ENCODE measurements around the gene PTHLH. TPM values are rescaled to one million over a fixed set of nuclear protein-coding genes. Genes with fewer than 3 reads are reported as not detected.

The PTHLH gene
- total RNA-seq, 1 experiment from 2014 or later: not detected

DNA sequence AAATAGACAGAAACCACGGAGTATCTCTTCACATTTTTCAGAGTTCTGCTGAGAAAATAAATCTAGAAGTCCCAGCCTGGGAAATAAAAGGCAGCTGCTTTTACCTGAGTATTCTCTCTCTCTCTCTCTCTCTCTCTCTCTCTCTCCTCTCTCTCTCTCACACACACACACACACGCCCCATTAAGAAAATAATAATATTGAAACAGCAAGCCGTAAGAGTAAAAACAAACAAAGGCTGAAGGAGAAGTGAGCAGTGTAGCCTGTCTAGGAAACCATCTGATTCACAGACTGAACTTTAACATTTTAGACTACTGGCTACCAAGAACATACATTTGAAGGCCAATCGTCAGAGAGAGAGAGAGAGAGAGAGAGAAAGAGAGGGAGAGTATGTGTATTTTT, 8.4 kb downstream of the PTHLH start:
- Mint-ChIP-seq H3K4me3 (ENCODE audit: unreplicated experiment) (no peak overlapping the region), H3K27ac (ENCODE audit: unreplicated experiment) (no peak overlapping the region), H3K36me3 (ENCODE audit: insufficient read depth, unreplicated experiment) (no peaks in the 10 kb centered on the region), H3K27me3 (ENCODE audit: insufficient read depth, unreplicated experiment) (peaks cover 8% of the 10 kb centered on the region), H3K9me3 (ENCODE audit: unreplicated experiment) (no peaks in the 10 kb centered on the region), H3K4me1 (ENCODE audit: low read depth, unreplicated experiment) (peaks cover under 1% of the 10 kb centered on the region)
- Histone ChIP-seq H3K36me3 (ENCODE audit: control insufficient read depth, insufficient read depth, low read length) (no peaks in the 10 kb centered on the region), H3K27me3 (replicated peaks; ENCODE audit: control insufficient read depth, insufficient read depth, low read length) (no peaks in the 10 kb centered on the region), H3K4me3 (ENCODE audit: low read depth, low read length) (no peak overlapping the region), H3K4me1 (peaks cover 19% of the 10 kb centered on the region), H3K9me3 (no peaks in the 10 kb centered on the region)
- CTCF ChIA-PET: no interaction called here
- BruUV-seq (replicated peaks): no TSS peak
- POLR2A ChIA-PET: no interaction called here
- TF ChIP-seq, protein P1, sequence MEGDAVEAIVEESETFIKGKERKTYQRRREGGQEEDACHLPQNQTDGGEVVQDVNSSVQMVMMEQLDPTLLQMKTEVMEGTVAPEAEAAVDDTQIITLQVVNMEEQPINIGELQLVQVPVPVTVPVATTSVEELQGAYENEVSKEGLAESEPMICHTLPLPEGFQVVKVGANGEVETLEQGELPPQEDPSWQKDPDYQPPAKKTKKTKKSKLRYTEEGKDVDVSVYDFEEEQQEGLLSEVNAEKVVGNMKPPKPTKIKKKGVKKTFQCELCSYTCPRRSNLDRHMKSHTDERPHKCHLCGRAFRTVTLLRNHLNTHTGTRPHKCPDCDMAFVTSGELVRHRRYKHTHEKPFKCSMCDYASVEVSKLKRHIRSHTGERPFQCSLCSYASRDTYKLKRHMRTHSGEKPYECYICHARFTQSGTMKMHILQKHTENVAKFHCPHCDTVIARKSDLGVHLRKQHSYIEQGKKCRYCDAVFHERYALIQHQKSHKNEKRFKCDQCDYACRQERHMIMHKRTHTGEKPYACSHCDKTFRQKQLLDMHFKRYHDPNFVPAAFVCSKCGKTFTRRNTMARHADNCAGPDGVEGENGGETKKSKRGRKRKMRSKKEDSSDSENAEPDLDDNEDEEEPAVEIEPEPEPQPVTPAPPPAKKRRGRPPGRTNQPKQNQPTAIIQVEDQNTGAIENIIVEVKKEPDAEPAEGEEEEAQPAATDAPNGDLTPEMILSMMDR (IDR thresholded peaks at IDR 0.05; ENCODE audit: insufficient read depth in 1 of 2, low read depth in 1 of 2, low read length in 1 of 2, severe bottlenecking in 1 of 2, unreplicated experiment in 1 of 2): no peak
- intact Hi-C loops (cut with micrococcal nuclease; ENCODE audit: unreplicated experiment): no loop called here
- no peak for DNase-seq

- H3K4me1 ChIP-seq: no peaks in the 10 kb centered on the region
- intact Hi-C loops (cut with micrococcal nuclease; ENCODE audit: unreplicated experiment): no loop called here
- POLR2A ChIA-PET: no interaction called here
- H3K36me3 Mint-ChIP-seq (ENCODE audit: insufficient read depth, unreplicated experiment): no peaks in the 10 kb centered on the region
- TF ChIP-seq, protein P1 (IDR thresholded peaks at IDR 0.05; ENCODE audit: insufficient read depth in 1 of 2, low read depth in 1 of 2, low read length in 1 of 2, severe bottlenecking in 1 of 2, unreplicated experiment in 1 of 2): no peak
- no peak overlapping the region for H3K27ac Mint-ChIP-seq (ENCODE audit: unreplicated experiment)
- no peaks in the 10 kb centered on the region for H3K4me1 Mint-ChIP-seq (ENCODE audit: low read depth, unreplicated experiment)
- H3K9me3 Mint-ChIP-seq (ENCODE audit: unreplicated experiment): no peaks in the 10 kb centered on the region
- H3K27me3 Mint-ChIP-seq (ENCODE audit: insufficient read depth, unreplicated experiment): peaks cover 11% of the 10 kb centered on the region
- H3K4me3 ChIP-seq (ENCODE audit: low read depth, low read length): no peak overlapping the region
- no peak for DNase-seq
- CTCF ChIA-PET: no interaction called here
- H3K9me3 ChIP-seq: no peaks in the 10 kb centered on the region
- no peaks in the 10 kb centered on the region for H3K27me3 ChIP-seq (replicated peaks; ENCODE audit: control insufficient read depth, insufficient read depth, low read length)
- H3K36me3 ChIP-seq (ENCODE audit: control insufficient read depth, insufficient read depth, low read length): no peaks in the 10 kb centered on the region
- H3K4me3 Mint-ChIP-seq (ENCODE audit: unreplicated experiment): no peak overlapping the region
- BruUV-seq (replicated peaks): no TSS peak
Measured at GRCh38 chr12:27960821-27961220, 11.7 kb downstream of the PTHLH start.

DNA sequence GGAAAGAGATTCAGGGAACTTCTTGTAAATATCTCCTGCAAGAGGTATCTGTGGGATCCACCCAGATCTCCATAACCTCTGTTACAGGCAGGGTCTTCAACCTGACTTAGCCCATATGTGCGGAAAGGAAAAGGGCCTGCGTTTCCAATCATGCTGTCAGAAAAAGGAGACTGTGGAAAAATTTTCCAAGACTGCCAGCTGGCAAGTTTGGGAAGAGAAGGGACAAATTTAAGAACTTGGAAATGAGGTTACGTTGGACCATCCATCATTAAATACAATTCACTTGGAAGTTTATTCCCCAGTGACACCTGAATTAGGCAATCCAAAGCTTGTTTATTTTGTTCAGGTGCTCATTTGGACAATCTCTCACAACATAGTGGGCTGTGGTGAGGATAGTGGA, 13.9 kb downstream of the PTHLH start:
- no peak for DNase-seq
- CTCF ChIA-PET: no interaction called here
- no peak overlapping the region for H3K4me3 Mint-ChIP-seq (ENCODE audit: unreplicated experiment)
- H3K4me1 Mint-ChIP-seq (ENCODE audit: low read depth, unreplicated experiment): no peaks in the 10 kb centered on the region
- H3K27ac Mint-ChIP-seq (ENCODE audit: unreplicated experiment): no peak overlapping the region
- TF ChIP-seq, protein P1 (IDR thresholded peaks at IDR 0.05; ENCODE audit: insufficient read depth in 1 of 2, low read depth in 1 of 2, low read length in 1 of 2, severe bottlenecking in 1 of 2, unreplicated experiment in 1 of 2): no peak
- peaks cover 11% of the 10 kb centered on the region for H3K27me3 Mint-ChIP-seq (ENCODE audit: insufficient read depth, unreplicated experiment)
- intact Hi-C loops (cut with micrococcal nuclease; ENCODE audit: unreplicated experiment): no loop called here
- H3K9me3 ChIP-seq: no peaks in the 10 kb centered on the region
- H3K27me3 ChIP-seq (replicated peaks; ENCODE audit: control insufficient read depth, insufficient read depth, low read length): no peaks in the 10 kb centered on the region
- H3K4me3 ChIP-seq (ENCODE audit: low read depth, low read length): no peak overlapping the region
- no peaks in the 10 kb centered on the region for H3K4me1 ChIP-seq
- no TSS peak for BruUV-seq (replicated peaks)
- no peaks in the 10 kb centered on the region for H3K36me3 ChIP-seq (ENCODE audit: control insufficient read depth, insufficient read depth, low read length)
- POLR2A ChIA-PET: no interaction called here
- no peaks in the 10 kb centered on the region for H3K9me3 Mint-ChIP-seq (ENCODE audit: unreplicated experiment)
- H3K36me3 Mint-ChIP-seq (ENCODE audit: insufficient read depth, unreplicated experiment): no peaks in the 10 kb centered on the region
